ENCODE measurements around the gene CLK4.
A peak's percentile ranks its signal among the peaks of the same experiment; 100 is the strongest.

The CLK4 gene

GRCh38 chr5:178632285-178632684 lies 5.4 kb upstream of the CLK4 start:
- no peak for DNase-seq

- no peak for DNase-seq
Measured at GRCh38 chr5:178630951-178631350, 4.1 kb upstream of the CLK4 start.

GRCh38 chr5:178630475-178630930 lies 3.7 kb upstream of the CLK4 start:
- no peak for DNase-seq

- DNase-seq = no peak
Measured at GRCh38 chr5:178627259-178627598, 379 bp upstream of the CLK4 start.

- DNase-seq = no peak
Measured at GRCh38 chr5:178625679-178626483, 969 bp downstream of the CLK4 start.

- no peak for DNase-seq
Measured at GRCh38 chr5:178624631-178625546, 2.0 kb downstream of the CLK4 start.

- no peak for DNase-seq
Measured at GRCh38 chr5:178622679-178623247, 4.1 kb downstream of the CLK4 start.

- DNase-seq = no peak
Measured at GRCh38 chr5:178619390-178619789, 7.5 kb downstream of the CLK4 start.

- DNase-seq = no peak
Measured at GRCh38 chr5:178612299-178612698, 14.6 kb downstream of the CLK4 start.

- DNase-seq = no peak
Measured at GRCh38 chr5:178606269-178606668, 20.6 kb downstream of the CLK4 start.

GRCh38 chr5:178605788-178606187 lies 21.1 kb downstream of the CLK4 start:
- DNase-seq = no peak

- no peak for DNase-seq
Measured at GRCh38 chr5:178602752-178603151, 24.1 kb downstream of the CLK4 start.

- no peak for DNase-seq
Measured at GRCh38 chr5:178595750-178596149, 31.1 kb downstream of the CLK4 start.

- DNase-seq = no peak
Measured at GRCh38 chr5:178595150-178595549, 31.7 kb downstream of the CLK4 start.

GRCh38 chr5:178590924-178591423 lies 35.9 kb downstream of the CLK4 start:
- DNase-seq = no peak

- peak; percentile 45 for DNase-seq
Measured at GRCh38 chr5:178590141-178590923, 36.5 kb downstream of the CLK4 start, which contains the start of gene COL23A1. Gene COL23A1 (minus strand): TSS chr5:178590393.

- DNase-seq = no peak
Measured at GRCh38 chr5:178589180-178590140, 37.4 kb downstream of the CLK4 start.

GRCh38 chr5:178588769-178589168 lies 38.1 kb downstream of the CLK4 start:
- DNase-seq = no peak

GRCh38 chr5:178587763-178588611 lies 38.9 kb downstream of the CLK4 start:
- DNase-seq = no peak

- no peak for DNase-seq
Measured at GRCh38 chr5:178586396-178586795, 40.5 kb downstream of the CLK4 start.

All from CD4-positive, alpha-beta T cell treated with Interleukin-15 for 1 hour (primary cell).